AG20443 (cell line): ENCODE results near the gene MACROD2.
A peak's percentile ranks its signal among the peaks of the same experiment; 100 is the strongest.
"Not testable (repeated sequence)": the region's sequence is repeated elsewhere in the genome, so short reads cannot be mapped to it uniquely, and the experiment has no call there.

Experiments used
- DNase-seq: peaks from one replicate; pipeline ENCODE4 v3.0.0; 2012; ENCODE audit warnings: low spot score, mixed read lengths

MACROD2 gene

GRCh38 chr20:15176929-15177328 lies 1181.6 kb downstream of the MACROD2 start:
- no peak for DNase-seq

GRCh38 chr20:15178581-15178980 lies 1183.3 kb downstream of the MACROD2 start:
- no peak for DNase-seq

GRCh38 chr20:15179381-15179780 lies 1184.1 kb downstream of the MACROD2 start:
- DNase-seq, result no peak

DNA sequence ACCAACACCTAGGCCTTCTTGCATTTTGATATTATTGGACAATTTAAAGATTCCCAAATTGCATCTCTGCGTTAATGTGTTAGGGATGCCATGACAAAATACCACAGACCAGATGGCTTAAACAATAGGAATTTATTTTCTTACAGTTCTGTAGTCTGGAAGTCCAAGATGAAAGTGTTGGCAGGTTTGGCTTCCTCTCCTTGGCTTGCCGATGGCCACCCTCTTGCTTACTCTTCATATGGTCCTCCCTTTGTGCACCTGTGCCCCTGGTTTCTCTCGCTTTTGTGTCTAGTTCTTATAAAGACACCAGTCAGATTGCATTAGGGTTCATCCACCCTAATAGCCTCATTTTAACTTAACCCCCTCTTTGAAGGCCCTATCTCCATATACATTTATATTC lies 1184.5 kb downstream of the MACROD2 start:
- DNase-seq, result no peak

DNA sequence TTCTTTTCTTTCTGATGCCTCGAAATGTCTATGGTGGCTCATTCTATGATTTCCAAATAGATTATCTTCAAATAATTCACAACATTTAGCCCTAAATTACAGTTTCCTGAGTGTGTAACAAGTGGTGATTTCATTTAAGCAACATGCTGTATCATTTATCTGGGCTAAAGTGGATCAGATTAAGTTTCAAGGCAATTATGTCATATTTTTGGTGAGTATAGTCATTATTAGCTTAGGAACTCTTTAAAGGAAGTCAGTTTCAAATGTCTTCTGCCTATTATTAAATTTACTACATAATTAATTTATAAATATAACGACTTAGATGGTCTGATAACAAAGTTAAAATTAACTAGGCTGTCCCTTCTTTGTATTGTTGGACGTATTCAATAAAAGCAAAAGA lies 1190.0 kb downstream of the MACROD2 start:
- DNase-seq, result no peak

DNA sequence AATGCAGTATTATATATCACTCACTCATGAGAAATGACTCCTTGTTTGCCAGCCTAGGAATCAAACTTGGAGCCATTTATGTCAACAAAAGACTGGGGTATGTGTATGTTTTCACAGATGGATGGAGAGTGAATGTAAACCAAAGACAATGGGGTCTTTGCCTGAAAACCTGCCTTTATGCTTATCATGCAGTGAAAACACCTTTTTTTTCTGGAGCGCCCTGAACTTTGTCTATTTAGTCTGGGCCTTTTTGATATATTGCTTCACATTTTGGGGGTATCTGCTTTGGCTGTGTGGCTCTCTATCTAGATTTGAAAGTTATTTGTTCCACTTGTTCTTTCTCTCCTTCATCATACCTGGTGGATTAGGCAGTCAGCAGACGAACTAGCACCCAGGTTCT lies 1190.6 kb downstream of the MACROD2 start:
- no peak for DNase-seq

GRCh38 chr20:15187612-15188011 lies 1192.3 kb downstream of the MACROD2 start:
- no peak for DNase-seq

DNA sequence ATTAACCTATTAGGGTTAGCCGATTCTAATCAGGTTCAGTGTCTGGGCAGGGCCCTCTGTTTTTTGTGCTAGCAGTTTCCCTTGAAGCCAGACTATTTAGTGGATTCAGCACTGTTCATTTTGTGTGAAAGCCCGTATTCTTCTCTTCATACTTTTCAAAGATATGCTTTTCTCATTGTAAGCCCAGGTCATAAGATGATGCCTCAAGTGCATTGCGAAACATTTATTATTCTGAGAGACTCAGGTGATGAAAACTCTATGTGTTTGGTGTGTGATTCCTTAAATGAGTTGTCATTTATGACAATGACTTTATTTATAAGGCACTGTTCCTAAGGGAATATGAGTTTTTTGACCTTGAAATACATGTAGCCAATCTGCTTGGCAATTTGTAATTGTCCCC lies 1193.1 kb downstream of the MACROD2 start:
- no peak for DNase-seq

- no peak for DNase-seq
Measured at GRCh38 chr20:15191082-15191723, 1195.9 kb downstream of the MACROD2 start.

DNA sequence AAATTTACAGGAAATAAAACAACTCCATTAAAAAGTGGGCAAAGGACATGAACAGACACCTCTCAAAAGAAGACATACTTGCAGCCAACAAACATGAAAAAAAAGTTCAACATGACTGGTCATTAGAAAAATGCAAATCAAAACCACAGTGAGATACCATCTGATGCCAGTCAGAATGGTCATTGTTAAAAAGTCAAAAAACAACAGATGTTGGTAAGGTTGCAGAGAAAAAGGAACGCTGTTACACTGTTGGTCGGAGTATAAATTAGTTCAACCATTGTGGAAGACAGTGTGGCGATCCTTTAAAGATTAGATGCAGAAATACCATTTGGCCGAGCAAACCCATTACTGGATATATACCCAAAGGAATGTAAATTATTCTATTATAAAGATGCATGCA lies 1200.1 kb downstream of the MACROD2 start:
- DNase-seq, result no peak

DNA sequence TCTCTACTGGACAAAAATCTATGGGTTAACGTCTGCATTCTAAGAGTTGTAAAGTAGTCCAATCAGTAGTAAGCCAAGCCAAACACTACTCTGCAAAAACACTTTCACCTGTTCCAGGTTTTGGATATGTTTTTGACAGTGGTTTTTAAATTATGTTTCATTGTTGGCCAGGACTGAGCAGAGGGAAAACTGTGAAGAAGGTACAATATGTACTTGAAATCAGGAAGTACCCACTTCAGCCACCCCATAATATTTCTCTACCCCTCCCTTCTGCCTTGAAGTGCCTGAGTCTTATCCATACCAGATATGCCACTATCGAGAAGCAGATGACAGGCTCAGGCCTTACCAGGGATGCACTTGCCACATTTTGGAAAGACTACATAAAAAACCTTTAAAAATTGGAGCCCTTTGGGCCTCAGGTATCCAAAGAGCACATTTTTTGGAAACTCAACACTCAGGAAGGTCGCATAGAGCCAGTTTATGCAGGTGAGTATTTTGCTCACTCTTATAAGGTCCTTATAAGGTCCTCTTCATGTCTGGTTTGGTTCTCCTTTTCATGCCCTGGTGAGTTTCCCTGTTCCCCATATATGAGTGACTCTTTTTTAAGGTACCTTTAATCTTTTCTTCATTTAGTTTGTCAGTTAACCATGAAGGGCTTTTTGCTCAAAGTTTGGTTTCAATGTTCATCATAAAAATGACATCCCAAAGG lies 1201.4 kb downstream of the MACROD2 start:
- no peak for DNase-seq

DNA sequence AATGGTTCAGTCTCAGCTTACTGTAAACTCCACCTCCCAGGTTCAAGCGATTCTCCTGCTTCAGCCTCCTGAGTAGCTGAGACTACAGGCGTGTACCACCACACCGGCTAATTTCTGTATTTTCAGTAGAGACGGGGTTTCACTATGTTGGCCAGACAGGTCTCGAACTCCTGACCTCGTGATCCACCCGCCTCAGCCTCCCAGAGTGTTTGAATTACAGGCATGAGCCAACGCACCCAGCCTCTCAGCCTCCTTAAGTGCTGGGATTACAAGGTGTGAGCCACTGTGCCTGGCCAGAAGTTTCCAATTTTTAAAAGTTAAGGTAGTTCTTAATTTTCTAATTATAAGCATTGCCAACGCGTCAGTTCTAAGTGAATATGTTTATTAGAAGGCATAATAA lies 1202.7 kb downstream of the MACROD2 start:
- DNase-seq, result not testable (repeated sequence)

GRCh38 chr20:15199698-15200097 lies 1204.4 kb downstream of the MACROD2 start:
- DNase-seq, result no peak

DNA sequence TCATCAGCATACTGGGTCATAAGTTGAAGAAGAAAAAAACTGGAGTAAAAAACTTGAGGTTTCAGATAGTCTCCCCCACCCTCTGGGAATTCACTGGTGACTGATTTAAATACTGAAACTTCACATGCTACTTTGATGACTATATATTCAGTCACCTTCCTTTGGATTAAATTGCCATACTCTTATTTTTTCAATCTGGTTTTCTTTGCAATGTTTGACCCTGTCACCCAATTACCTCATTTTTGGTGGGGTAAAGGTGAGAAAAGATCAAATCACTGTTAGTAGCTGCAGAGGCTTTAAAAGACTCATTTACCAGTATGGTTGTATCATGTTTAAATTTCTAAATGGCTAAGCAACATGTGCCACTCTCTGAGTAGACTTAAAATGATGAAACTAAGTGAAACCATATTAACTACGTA lies 1204.8 kb downstream of the MACROD2 start:
- DNase-seq, result no peak

GRCh38 chr20:15201602-15202001 lies 1206.3 kb downstream of the MACROD2 start:
- no peak for DNase-seq

DNA sequence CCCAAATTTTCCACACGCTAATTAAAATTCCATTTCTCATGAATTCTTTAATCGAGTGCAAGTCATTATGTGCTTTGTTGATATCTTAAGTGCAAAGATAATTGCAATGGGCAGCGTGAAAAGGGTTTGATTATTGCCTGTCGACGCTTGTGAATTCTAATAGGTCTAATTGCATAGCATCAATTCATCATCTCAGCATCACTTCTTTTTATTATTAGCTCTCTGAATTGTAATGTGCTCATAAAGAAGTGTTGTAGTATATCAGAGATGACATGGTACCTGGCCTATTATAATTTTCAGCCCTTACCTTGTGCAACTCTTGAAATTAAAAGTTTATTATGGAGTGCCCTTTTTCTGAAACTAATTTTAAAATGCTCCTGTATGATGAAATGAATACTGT lies 1208.9 kb downstream of the MACROD2 start:
- no peak for DNase-seq

- no peak for DNase-seq
Measured at GRCh38 chr20:15205028-15205427, 1209.7 kb downstream of the MACROD2 start.

- DNase-seq, result no peak
Measured at GRCh38 chr20:15205719-15206118, 1210.4 kb downstream of the MACROD2 start.

- DNase-seq, result no peak
Measured at GRCh38 chr20:15209537-15209936, 1214.2 kb downstream of the MACROD2 start.

- no peak for DNase-seq
Measured at GRCh38 chr20:15214051-15214450, 1218.7 kb downstream of the MACROD2 start.

GRCh38 chr20:15220009-15220656 lies 1224.8 kb downstream of the MACROD2 start:
- DNase-seq, result peak; percentile 16

GRCh38 chr20:15220778-15221565 lies 1225.7 kb downstream of the MACROD2 start:
- DNase-seq, result peak; percentile 29
